Testis (tissue), 2 donors: ENCODE results near the gene TMEM52.

Experiments
- CTCF ChIP-seq, 3 experiments: fragments of 450-650 bp in 2 of 3; fragments of 200-600 bp in 1 of 3; sonication (generic) in 1 of 3; IDR thresholded peaks; one replicate each; pipeline ENCODE4 v1.5.1; 2016 to 2019; ENCODE audit warnings: antibody characterized with exemption in 3 of 3, mild to moderate bottlenecking in 2 of 3, moderate library complexity in 1 of 3
- POLR2A ChIP-seq: fragments of 450-650 bp; IDR thresholded peaks from one replicate; pipeline ENCODE4 v1.6.1; 2017; ENCODE audit warnings: antibody characterized with exemption, mild to moderate bottlenecking, moderate library complexity

DNA sequence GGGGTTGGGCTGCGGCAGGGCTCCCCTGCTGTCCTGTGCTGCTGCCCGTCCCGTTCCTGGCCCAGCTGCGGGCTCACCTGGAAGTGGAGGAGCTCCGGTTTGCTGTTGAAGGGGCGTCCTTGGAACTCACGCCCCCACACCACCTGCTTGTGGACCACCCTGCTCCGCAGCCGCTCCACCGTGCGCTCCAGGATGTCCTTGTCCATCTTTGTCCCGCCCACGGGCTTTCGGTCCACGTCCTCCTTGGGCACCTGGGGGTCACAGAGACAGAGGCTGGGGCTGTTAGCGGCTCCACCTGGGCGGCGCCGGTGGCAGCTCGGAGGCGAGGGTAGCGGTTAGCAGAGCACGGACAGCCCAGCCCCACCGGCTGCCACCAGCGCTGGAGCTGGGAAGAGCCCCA lies 45.7 kb upstream of the TMEM52 start:
- no peak for TF ChIP-seq CTCF (IDR thresholded peaks at IDR 0.05)
- TF ChIP-seq POLR2A, result no peak
